GM19025 (cell line): ENCODE results near the gene LRRTM4.

Experiments used
- ATAC-seq: cut with Tn5 transposase; IDR thresholded peaks from one replicate; pipeline ENCODE4 v1.9.1; 2021; ENCODE audit warnings: mild to moderate bottlenecking, low read depth, moderate library complexity; ENCODE audit not compliant: unreplicated experiment

LRRTM4 gene

DNA sequence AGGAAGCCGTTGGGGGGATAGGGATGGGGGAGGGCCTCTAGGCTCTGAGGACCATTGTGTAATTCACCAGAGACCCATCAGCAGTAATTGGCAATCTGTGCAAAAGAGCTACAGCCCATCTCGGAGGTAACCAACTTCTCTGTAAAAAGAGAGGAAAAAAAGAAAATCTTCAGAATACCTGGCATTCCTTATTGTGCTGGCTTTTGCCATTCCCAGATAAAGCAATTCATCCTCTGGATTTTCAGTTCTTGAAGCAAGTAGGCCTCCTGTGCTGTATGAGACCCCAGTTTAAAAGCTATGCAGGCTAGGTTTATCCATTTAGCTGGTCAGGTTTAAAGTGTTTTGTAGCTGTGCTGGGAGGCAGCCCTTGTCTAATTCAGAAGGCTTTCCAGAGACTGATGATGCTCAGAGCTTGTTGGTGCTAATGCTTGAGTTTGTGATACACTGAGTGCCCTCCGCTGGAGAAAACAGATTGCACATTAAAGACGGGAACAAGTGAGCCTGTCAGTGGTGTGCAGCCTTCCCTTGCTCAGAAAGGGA, at the start of gene LRRTM4:
Gene LRRTM4 (minus strand): TSS at position 446 of the 540 bp plus-strand sequence.
- ATAC-seq: no peak

GRCh38 chr2:77571545-77571944, 49.4 kb upstream of the LRRTM4 start:
- no peak for ATAC-seq

GRCh38 chr2:77567723-77568122, 45.5 kb upstream of the LRRTM4 start:
- no peak for ATAC-seq

GRCh38 chr2:77566582-77566981, 44.4 kb upstream of the LRRTM4 start:
- no peak for ATAC-seq

- ATAC-seq: no peak
Measured at GRCh38 chr2:77566131-77566530, 44.0 kb upstream of the LRRTM4 start.

- no peak for ATAC-seq
Measured at GRCh38 chr2:77552956-77553355, 30.8 kb upstream of the LRRTM4 start.

GRCh38 chr2:77538031-77538430, 15.9 kb upstream of the LRRTM4 start:
- no peak for ATAC-seq

DNA sequence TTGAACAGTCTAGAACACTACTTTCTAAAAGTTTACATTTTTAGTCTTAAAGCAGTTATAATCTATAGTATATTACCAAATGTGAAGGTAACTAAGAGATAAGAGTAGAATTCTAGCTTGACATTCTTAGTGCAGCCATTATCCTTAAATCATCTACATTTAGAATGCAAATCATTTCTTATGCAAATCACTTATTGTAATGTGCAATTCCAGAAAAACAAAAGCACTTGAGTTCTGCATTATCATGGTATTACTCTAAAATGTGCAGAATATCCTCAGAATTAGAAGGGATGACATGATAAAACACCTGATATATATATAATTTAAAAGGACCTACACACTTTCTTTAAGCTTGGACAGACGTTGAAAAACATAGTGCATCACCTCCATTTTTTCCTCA, 712 bp upstream of the LRRTM4 start:
- ATAC-seq: no peak

GRCh38 chr2:77521548-77521891, 656 bp downstream of the LRRTM4 start:
- no peak for ATAC-seq

- no peak for ATAC-seq
Measured at GRCh38 chr2:77520641-77521547, 1.3 kb downstream of the LRRTM4 start.

GRCh38 chr2:77519888-77520506, 2.2 kb downstream of the LRRTM4 start:
- ATAC-seq: no peak

- no peak for ATAC-seq
Measured at GRCh38 chr2:77519164-77519887, 2.9 kb downstream of the LRRTM4 start.

DNA sequence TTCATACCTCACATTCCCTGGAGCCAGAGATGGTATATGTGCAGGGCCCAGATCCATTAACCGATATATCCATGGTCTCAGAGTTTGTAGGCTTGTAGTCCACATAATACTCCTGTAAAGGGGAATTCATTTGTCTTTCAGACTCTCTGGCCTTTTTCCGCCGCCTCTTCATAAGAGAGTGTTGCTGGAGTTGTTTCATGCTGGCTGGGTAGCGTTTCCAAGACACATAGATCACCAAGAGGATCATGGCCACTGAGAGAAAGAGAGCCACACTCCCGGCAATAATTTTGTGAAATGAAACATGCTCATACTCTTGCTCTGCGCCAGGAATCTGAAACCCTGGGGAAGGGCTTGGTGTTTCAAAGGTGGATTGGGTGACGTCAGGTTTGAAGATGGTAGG, 3.9 kb downstream of the LRRTM4 start:
- ATAC-seq: no peak

DNA sequence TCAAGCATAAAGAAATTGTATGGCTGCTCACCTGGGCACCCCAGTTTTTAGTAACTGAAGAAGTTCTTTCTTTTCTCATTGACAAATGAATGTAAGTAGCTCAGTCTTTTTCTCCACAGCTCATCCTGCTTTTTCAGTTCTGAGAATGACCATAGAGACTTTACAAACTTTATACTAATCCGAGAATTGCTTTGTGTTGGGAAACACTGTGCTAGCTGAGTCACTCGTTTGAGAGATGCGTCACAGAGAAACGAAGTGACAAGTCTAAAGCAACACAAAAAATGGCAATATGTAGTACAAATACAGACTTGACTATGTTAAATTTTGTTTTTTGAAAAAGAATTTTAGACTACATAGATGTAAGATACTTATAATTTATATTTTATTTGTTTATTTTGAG, 9.0 kb downstream of the LRRTM4 start:
- ATAC-seq: no peak

GRCh38 chr2:77512507-77512906, 9.7 kb downstream of the LRRTM4 start:
- no peak for ATAC-seq

GRCh38 chr2:77508511-77508910, 13.7 kb downstream of the LRRTM4 start:
- no peak for ATAC-seq

- ATAC-seq: no peak
Measured at GRCh38 chr2:77507657-77508056, 14.5 kb downstream of the LRRTM4 start.

DNA sequence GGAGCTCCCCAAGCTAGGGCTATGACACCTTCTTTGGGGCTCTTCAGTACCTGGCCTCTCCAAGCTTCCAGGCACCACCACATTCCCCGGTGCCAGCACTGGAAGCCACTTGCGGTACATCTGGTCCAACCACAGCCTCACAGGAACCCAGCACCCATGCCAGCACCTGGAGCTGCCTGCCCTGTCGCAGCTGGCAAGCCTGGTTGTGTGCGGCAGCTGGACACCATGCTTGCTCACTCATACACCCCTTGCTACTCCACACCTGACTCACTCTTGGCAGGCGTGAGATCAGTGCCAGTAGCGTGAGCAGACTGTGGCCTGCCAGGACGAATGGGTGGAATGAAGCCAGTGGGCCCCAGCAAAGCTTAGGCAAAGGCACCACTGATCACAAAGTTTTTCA, 34.0 kb downstream of the LRRTM4 start:
- no peak for ATAC-seq

DNA sequence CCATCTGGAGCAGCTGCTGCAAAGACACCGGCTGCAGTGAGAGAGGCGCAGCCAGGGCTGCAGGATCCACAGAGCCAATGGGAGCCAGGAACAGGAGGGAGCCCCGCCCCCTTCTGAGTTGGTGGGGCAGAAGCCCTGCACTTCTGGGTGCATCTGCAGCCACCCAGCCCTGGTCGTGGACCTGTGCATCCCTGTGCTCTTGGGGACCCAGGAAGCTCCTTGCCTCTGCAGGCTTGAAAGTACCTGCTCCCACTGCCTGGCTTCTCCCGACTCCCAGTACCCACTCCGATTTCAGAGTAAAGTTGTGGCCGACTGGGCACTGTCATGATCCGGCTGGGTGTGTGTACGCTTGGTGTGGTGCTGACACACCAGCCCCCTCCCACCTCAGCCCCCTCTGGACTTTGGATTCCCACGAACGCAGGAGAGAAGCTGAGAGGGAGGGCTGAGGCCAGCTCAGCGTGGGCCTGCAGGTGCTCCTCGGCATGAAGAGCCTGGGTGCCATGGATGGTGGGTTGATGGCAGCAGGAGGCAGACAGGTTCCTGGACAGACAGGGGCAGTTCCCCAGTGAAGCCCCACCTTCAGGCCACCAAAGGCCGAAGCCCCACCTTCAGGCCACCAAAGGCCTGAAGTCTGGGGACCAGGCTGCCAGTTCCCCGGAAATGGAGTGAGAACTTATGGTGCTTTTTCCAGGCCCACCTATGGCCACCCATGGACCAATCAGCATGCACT, 34.9 kb downstream of the LRRTM4 start:
- ATAC-seq: no peak

DNA sequence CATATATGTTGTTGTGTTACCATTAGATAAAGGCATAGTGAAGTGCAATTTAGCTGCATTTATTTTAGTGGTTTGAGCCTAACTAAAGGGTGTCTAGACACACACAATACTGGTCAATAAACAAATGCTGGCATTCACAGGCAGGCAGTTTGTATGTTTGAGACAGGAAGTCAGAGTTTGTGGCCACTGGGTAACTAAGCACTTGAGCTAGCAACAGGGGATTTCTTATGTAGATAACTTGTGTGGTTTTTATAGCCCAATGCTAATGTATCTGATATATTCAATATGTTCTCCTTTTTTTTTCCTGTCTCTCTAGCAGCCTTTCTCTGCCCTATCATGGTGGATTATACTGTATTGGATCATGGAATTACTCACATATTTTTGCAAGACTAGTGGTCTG, 38.1 kb downstream of the LRRTM4 start:
- no peak for ATAC-seq
